GM12878 (cell line): Measurements from ENCODE around the gene NFATC1. TPM values are rescaled to one million over a fixed set of nuclear protein-coding genes. Genes with fewer than 3 reads are reported as not detected.

Experiments
- ATAC-seq: fragments of 200-7000 bp; cut with Tn5 transposase; 3 replicates; pipeline ENCODE4 v1.9.1; 2020; ENCODE audit warnings: mild to moderate bottlenecking, moderate library complexity
- BruUV-seq: library from RNA; stranded (reverse); fragments of 400-500 nt; replicated peaks from 2 replicates; lab custom pipeline; 2021; lab: Mats Ljungman, UMichigan
- CTCF ChIA-PET: fragments of 300-600 bp; sonication (Branson Sonifier 250); formaldehyde crosslinking; extraction: SDS; loops from one replicate; lab custom pipeline; 2021; ENCODE audit warnings: inconsistent platforms; lab: Yijun Ruan, JAX
- POLR2A ChIA-PET: fragments of 350-600 bp; formaldehyde crosslinking; extraction: SDS; loops from one replicate; lab custom pipeline; 2021; ENCODE audit warnings: inconsistent platforms; lab: Charles Lee
- RAD21 ChIA-PET: fragments of 300-600 bp; sonication (Branson Sonifier 250); formaldehyde crosslinking; loops from one replicate; lab custom pipeline; 2023; ENCODE audit warnings: antibody characterized with exemption; ENCODE audit not compliant: unreplicated experiment; lab: Charles Lee
- SMC1A ChIA-PET: fragments of 300-600 bp; sonication (Branson Sonifier 250); formaldehyde crosslinking; loops from one replicate; lab custom pipeline; 2023; ENCODE audit not compliant: unreplicated experiment, uncharacterized antibody; lab: Charles Lee
- DNase-seq: peaks from one replicate; pipeline ENCODE4 v3.0.0-alpha.2; 2011; ENCODE audit warnings: low read depth, low spot score
- FAIRE-seq: peaks from 3 replicates; lab custom pipeline; 2011; peaks lifted over from hg19 to GRCh38; lab: Jason Lieb, UNC
- H2AFZ ChIP-seq: 2 replicates; pipeline ENCODE4 v1.6.0; 2011; ENCODE audit warnings: low read depth, low read length, control low read depth; ENCODE audit not compliant: control insufficient read depth
- H3K27ac ChIP-seq: 2 replicates; pipeline ENCODE4 v1.5.1; 2011; ENCODE audit warnings: control low read depth; ENCODE audit not compliant: control insufficient read depth, insufficient read depth
- H3K27me3 ChIP-seq, 2 experiments: replicated peaks in 1 of 2; 2 replicates each; pipeline versions ENCODE4 v1.6.0 to v1.6.1; 2011; ENCODE audit warnings: low read length in 1 of 2; ENCODE audit not compliant: control insufficient read depth in 2 of 2, insufficient read depth in 2 of 2
- H3K36me3 ChIP-seq, 2 experiments: 2 replicates each; pipeline ENCODE4 v1.5.1; 2011; ENCODE audit warnings: low read length in 1 of 2; ENCODE audit not compliant: control insufficient read depth in 2 of 2, insufficient read depth in 2 of 2
- H3K4me1 ChIP-seq: 2 replicates; pipeline ENCODE4 v1.6.1; 2011; ENCODE audit warnings: mild to moderate bottlenecking, low read length, moderate library complexity, mixed read lengths; ENCODE audit not compliant: control insufficient read depth, insufficient read depth
- H3K4me2 ChIP-seq: 2 replicates; pipeline ENCODE4 v1.6.0; 2011; ENCODE audit warnings: control low read depth; ENCODE audit not compliant: control insufficient read depth, insufficient read depth
- H3K4me3 ChIP-seq: fragments of 200-600 bp; sonication (generic); 2 replicates; pipeline ENCODE4 v1.5.1; 2016
- H3K79me2 ChIP-seq: 2 replicates; pipeline ENCODE4 v1.6.0; 2011; ENCODE audit warnings: low read length; ENCODE audit not compliant: control insufficient read depth, insufficient read depth
- H3K9ac ChIP-seq: 2 replicates; pipeline ENCODE4 v1.8.0; 2011; ENCODE audit warnings: low read length, control low read depth, mixed read lengths; ENCODE audit not compliant: control insufficient read depth, insufficient read depth
- H3K9me3 ChIP-seq: replicated peaks from 3 replicates; pipeline ENCODE4 v1.5.1; 2011; ENCODE audit warnings: mild to moderate bottlenecking, low read length; ENCODE audit not compliant: control insufficient read depth, insufficient read depth
- H4K20me1 ChIP-seq: 2 replicates; pipeline ENCODE4 v1.6.0; 2011; ENCODE audit not compliant: control insufficient read depth, insufficient read depth
- CBFB ChIP-seq: IDR thresholded peaks from 2 replicates; pipeline ENCODE4 v1.6.1; 2016; ENCODE audit warnings: antibody characterized with exemption, low read depth
- CEBPZ ChIP-seq: fragments of 150-350 bp; IDR thresholded peaks from 2 replicates; pipeline ENCODE4 v1.6.1; 2016; ENCODE audit warnings: low read depth, low read length
- CREM ChIP-seq: IDR thresholded peaks from 2 replicates; pipeline ENCODE4 v1.6.1; 2014; ENCODE audit warnings: antibody characterized with exemption, low read depth
- KLF5 ChIP-seq: fragments of 450-650 bp; IDR thresholded peaks from 2 replicates; pipeline ENCODE4 v1.6.1; 2014; ENCODE audit warnings: mild to moderate bottlenecking; ENCODE audit not compliant: partially characterized antibody
- NFXL1 ChIP-seq: fragments of 450-650 bp; IDR thresholded peaks from 2 replicates; pipeline ENCODE4 v1.6.1; 2017; ENCODE audit warnings: antibody characterized with exemption, mild to moderate bottlenecking, borderline replicate concordance
- NRF1 ChIP-seq: conservative IDR thresholded peaks from 2 replicates; pipeline ENCODE4 v1.6.1; 2011; ENCODE audit warnings: mild to moderate bottlenecking, low read depth, low read length, improper control_type of control experiment
- PML ChIP-seq: IDR thresholded peaks from 2 replicates; pipeline ENCODE4 v1.6.1; 2012; ENCODE audit warnings: low read length, inconsistent platforms
- POLR2AphosphoS5 ChIP-seq: IDR thresholded peaks from 2 replicates; pipeline ENCODE4 v1.6.1; 2011; ENCODE audit warnings: mild to moderate bottlenecking, low read length, inconsistent platforms
- RELB ChIP-seq: fragments of 450-650 bp; IDR thresholded peaks from 2 replicates; pipeline ENCODE4 v1.6.1; 2017; ENCODE audit warnings: low read depth, mild to moderate bottlenecking, moderate library complexity
- SKIL ChIP-seq: fragments of 450-650 bp; IDR thresholded peaks from 2 replicates; pipeline ENCODE4 v1.6.1; 2017; ENCODE audit warnings: mild to moderate bottlenecking, low read depth, inconsistent platforms; ENCODE audit not compliant: poor library complexity, severe bottlenecking
- SMAD5 ChIP-seq: IDR thresholded peaks from 2 replicates; pipeline ENCODE4 v1.6.1; 2016; ENCODE audit warnings: antibody characterized with exemption, low read depth
- SRF ChIP-seq, 2 experiments: IDR thresholded peaks; 2 replicates each; pipeline ENCODE4 v1.6.1; 2011; ENCODE audit warnings: low read depth in 2 of 2, low read length in 2 of 2, mild to moderate bottlenecking in 1 of 2, moderate library complexity in 1 of 2
- ZNF207 ChIP-seq: fragments of 450-650 bp; IDR thresholded peaks from 2 replicates; pipeline ENCODE4 v1.6.1; 2014; ENCODE audit warnings: antibody characterized with exemption, mild to moderate bottlenecking, borderline replicate concordance
- WGBS: methylation state at CpG from one replicate; pipeline ENCODE4 v1.1.6; 2016; ENCODE audit warnings: low lambda C conversion rate; ENCODE audit not compliant: insufficient replicate concordance, insufficient coverage; ENCODE audit errors: missing lambda C conversion rate; 5-methylcytosine and 5-hydroxymethylcytosine counted together
- in situ Hi-C: fragments of 300-500 bp; cut with MboI; formaldehyde crosslinking; loops from 9 replicates; pipeline ENCODE4 v1.14.3; 2018; ENCODE audit warnings: mixed read lengths
- intact Hi-C: fragments of 100-400 bp; cut with micrococcal nuclease; formaldehyde crosslinking; loops from one replicate; pipeline ENCODE4 v1.14.2; 2022; ENCODE audit not compliant: unreplicated experiment
- polyA plus RNA-seq, 11 experiments: library from polyadenylated mRNA; depleted of rRNA in 4 of 11; unstranded in 6 of 11; stranded (reverse) in 5 of 11; fragments of >200 nt; fragmentation: Nextera tagmentation in 4 of 11; fragmentation: Illumina TruSeq in 1 of 11; extraction: Ambion mirVana in 4 of 11; extraction: Trizol in 1 of 11; gene quantifications; 1 replicate in 1 of 11; 2 replicates in 10 of 11; pipeline versions ENCODE4 v1.2.1 to v1.2.3, GENCODE V29; 2011 to 2016; ENCODE audit warnings: inconsistent platforms in 2 of 11, missing spikeins in 2 of 11, low read depth in 1 of 11
- total RNA-seq, 4 experiments: library from RNA; depleted of rRNA in 3 of 4; stranded (reverse); fragments of >200 nt in 3 of 4; fragmentation: Illumina TruSeq in 1 of 4; extraction: Trizol in 1 of 4; gene quantifications; 2 replicates each; pipeline versions ENCODE4 v1.2.1 to v1.2.3, GENCODE V29; 2013 to 2021

The NFATC1 gene
- total and polyA plus RNA-seq, 10 of the 15 experiments (the other 5 are each of a cell fraction or from before 2014, with no cell fraction given), result 0.84 to 20.8 (median 5.1) TPM

GRCh38 chr18:79546781-79547272 lies 151.1 kb downstream of the NFATC1 start (continued):
- TF ChIP-seq SKIL, result no peak
- no peak for TF ChIP-seq ZNF207
- no peak for TF ChIP-seq CEBPZ

GRCh38 chr18:79547413-79548076 lies 151.8 kb downstream of the NFATC1 start:
- no peak for ATAC-seq
- Histone ChIP-seq H3K79me2 (no peaks in the 10 kb centered on the region), H3K4me3 (no peak overlapping the region), H3K27me3 (no peaks in the 10 kb centered on the region), H4K20me1 (no peaks in the 10 kb centered on the region), H3K4me2 (no peak overlapping the region), H3K27ac (no peak overlapping the region), H2AFZ (no peak overlapping the region), H3K36me3 (no peaks in the 10 kb centered on the region), H3K9me3 (no peaks in the 10 kb centered on the region; the same call in 2 of the 3 replicates), H3K9ac (no peak overlapping the region), H3K4me1 (no peaks in the 10 kb centered on the region)
- no peak for FAIRE-seq
- 60% methylated on average over 35 of the region's 36 CpGs for WGBS
- ChIA-PET POLR2A (no interaction called here), CTCF (no interaction called here), SMC1A (no interaction called here), RAD21 (no interaction called here)
- no TSS peak for BruUV-seq
- intact Hi-C loops, result no loop called here
- in situ Hi-C loops, result no loop called here
- no peak for DNase-seq
- TF ChIP-seq SKIL (no peak), NRF1 (no peak), CREM (no peak), NFXL1 (no peak), KLF5 (no peak), PML (no peak), POLR2AphosphoS5 (no peak), SMAD5 (no peak), CBFB (no peak), RELB (no peak), SRF (IDR thresholded peaks at IDR 0.05; ENCODE audit: low read depth in 2 of 2, low read length in 2 of 2) (no peak)
